Loucy (cell line): ENCODE results near the gene ZSWIM2.
A peak's percentile ranks its signal among the peaks of the same experiment; 100 is the strongest.

ENCODE experiments used
- H2AFZ ChIP-seq: fragments of 200-600 bp; sonication (generic); 2 replicates; pipeline ENCODE4 v1.6.0; 2016; ENCODE audit warnings: antibody characterized with exemption, mild to moderate bottlenecking, low read length, moderate library complexity
- H3F3A ChIP-seq: fragments of 200-600 bp; 2 replicates; pipeline ENCODE4 v1.6.0; 2016; ENCODE audit warnings: antibody characterized with exemption, low read depth, mild to moderate bottlenecking
- H3K27me3 ChIP-seq: fragments of 200-600 bp; sonication (generic); 2 replicates; pipeline ENCODE4 v1.6.1; 2014; ENCODE audit warnings: low read length, mild to moderate bottlenecking; ENCODE audit not compliant: insufficient read depth, poor library complexity, severe bottlenecking
- H3K36me3 ChIP-seq: fragments of 200-600 bp; sonication (generic); 2 replicates; pipeline ENCODE4 v1.6.1; 2016; ENCODE audit warnings: low read length; ENCODE audit not compliant: insufficient read depth
- H3K4me1 ChIP-seq: fragments of 200-600 bp; sonication (generic); 2 replicates; pipeline ENCODE4 v1.5.1; 2014; ENCODE audit warnings: low read length, mild to moderate bottlenecking; ENCODE audit not compliant: insufficient read depth, poor library complexity, severe bottlenecking
- H3K4me2 ChIP-seq: fragments of 200-600 bp; sonication (generic); 2 replicates; pipeline ENCODE4 v1.6.0; 2014; ENCODE audit warnings: antibody characterized with exemption, low read length, low read depth, mild to moderate bottlenecking; ENCODE audit not compliant: poor library complexity, severe bottlenecking
- H3K4me3 ChIP-seq: fragments of 200-600 bp; sonication (generic); 2 replicates; pipeline ENCODE4 v1.5.1; 2014; ENCODE audit warnings: low read length, mild to moderate bottlenecking, mixed read lengths; ENCODE audit not compliant: poor library complexity, severe bottlenecking
- H3K79me2 ChIP-seq: fragments of 200-600 bp; sonication (generic); 2 replicates; pipeline ENCODE4 v1.6.1; 2014; ENCODE audit warnings: low read length; ENCODE audit not compliant: insufficient read depth
- H3K9ac ChIP-seq: fragments of 200-600 bp; sonication (generic); 2 replicates; pipeline ENCODE4 v1.6.0; 2014; ENCODE audit warnings: mild to moderate bottlenecking, low read depth, low read length, moderate library complexity; ENCODE audit not compliant: poor library complexity, severe bottlenecking
- H3K9me2 ChIP-seq: fragments of 200-600 bp; sonication (generic); replicated peaks from 2 replicates; pipeline ENCODE4 v1.6.1; 2016; ENCODE audit warnings: low read depth, low read length, mixed read lengths
- H3K9me3 ChIP-seq: fragments of 200-600 bp; sonication (generic); 2 replicates; pipeline ENCODE4 v1.6.1; 2014; ENCODE audit warnings: mild to moderate bottlenecking, antibody characterized with exemption, low read length, low read depth; ENCODE audit not compliant: insufficient read depth
- H4K20me1 ChIP-seq: fragments of 200-600 bp; sonication (generic); 2 replicates; pipeline ENCODE4 v1.6.0; 2014; ENCODE audit warnings: antibody characterized with exemption, low read length, mild to moderate bottlenecking; ENCODE audit not compliant: insufficient read depth, poor library complexity, severe bottlenecking
- EZH2phosphoT487 ChIP-seq: fragments of 200-600 bp; IDR thresholded peaks from 2 replicates; pipeline ENCODE4 v1.6.1; 2018; ENCODE audit warnings: antibody characterized with exemption, mild to moderate bottlenecking, moderate library complexity, borderline replicate concordance
- TF ChIP-seq, protein P1 (sequence below): fragments of 200-600 bp; sonication (generic); conservative IDR thresholded peaks from 2 replicates; pipeline ENCODE4 v1.5.1; 2014; ENCODE audit warnings: mild to moderate bottlenecking, antibody characterized with exemption, low read length

The ZSWIM2 gene

DNA sequence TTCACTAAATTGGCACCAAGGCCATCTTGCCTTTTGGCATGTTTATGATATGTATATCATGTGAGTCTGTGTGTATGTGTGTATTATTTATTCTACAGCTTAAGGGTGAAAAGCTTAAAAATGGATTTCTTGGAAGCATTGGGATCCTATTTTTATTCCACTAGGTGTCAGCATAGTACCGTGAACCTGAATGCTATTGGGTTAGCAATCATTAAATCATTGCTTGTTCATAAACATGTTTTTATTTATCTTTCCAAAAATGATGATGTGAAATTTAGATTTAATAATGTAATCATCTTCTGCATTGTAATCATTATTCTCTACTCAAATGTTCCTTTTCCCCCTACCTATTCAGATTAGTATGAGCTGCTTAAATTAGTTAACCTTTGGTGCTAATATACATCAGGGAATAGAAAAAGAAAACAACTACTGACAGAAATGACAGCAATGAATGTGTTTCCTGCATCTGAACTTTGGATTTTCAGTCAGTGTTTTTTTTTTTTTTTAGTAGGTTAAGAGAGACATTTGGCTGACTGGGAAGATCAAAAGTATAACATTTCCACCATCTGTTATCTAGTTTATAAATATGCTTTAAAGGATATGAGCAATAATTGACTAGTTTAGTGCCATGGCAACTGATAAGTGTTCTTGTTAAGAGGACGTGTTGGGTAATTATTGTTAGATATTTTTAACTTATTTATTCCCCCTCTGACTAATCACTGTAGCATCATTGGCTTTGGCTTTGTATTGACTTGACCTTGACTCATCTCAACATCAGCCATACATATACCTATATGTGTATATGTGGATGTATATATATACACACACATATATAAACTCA is 14.1 kb upstream of the ZSWIM2 start:
- no peaks in the 10 kb centered on the region for H4K20me1 ChIP-seq
- no peak overlapping the region for H3K4me2 ChIP-seq
- H3K9me3 ChIP-seq = no peaks in the 10 kb centered on the region
- TF ChIP-seq, protein P1, sequence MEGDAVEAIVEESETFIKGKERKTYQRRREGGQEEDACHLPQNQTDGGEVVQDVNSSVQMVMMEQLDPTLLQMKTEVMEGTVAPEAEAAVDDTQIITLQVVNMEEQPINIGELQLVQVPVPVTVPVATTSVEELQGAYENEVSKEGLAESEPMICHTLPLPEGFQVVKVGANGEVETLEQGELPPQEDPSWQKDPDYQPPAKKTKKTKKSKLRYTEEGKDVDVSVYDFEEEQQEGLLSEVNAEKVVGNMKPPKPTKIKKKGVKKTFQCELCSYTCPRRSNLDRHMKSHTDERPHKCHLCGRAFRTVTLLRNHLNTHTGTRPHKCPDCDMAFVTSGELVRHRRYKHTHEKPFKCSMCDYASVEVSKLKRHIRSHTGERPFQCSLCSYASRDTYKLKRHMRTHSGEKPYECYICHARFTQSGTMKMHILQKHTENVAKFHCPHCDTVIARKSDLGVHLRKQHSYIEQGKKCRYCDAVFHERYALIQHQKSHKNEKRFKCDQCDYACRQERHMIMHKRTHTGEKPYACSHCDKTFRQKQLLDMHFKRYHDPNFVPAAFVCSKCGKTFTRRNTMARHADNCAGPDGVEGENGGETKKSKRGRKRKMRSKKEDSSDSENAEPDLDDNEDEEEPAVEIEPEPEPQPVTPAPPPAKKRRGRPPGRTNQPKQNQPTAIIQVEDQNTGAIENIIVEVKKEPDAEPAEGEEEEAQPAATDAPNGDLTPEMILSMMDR = peak; percentile 92
- no peak for TF ChIP-seq EZH2phosphoT487
- no peak overlapping the region for H3K4me3 ChIP-seq
- H3K27me3 ChIP-seq = no peaks in the 10 kb centered on the region
- H3K4me1 ChIP-seq = no peaks in the 10 kb centered on the region
- no peaks in the 10 kb centered on the region for H3K79me2 ChIP-seq
- no peaks in the 10 kb centered on the region for H3K9me2 ChIP-seq
- no peak overlapping the region for H2AFZ ChIP-seq
- H3K36me3 ChIP-seq = no peaks in the 10 kb centered on the region
- no peaks in the 10 kb centered on the region for H3F3A ChIP-seq
- H3K9ac ChIP-seq = no peak overlapping the region

DNA sequence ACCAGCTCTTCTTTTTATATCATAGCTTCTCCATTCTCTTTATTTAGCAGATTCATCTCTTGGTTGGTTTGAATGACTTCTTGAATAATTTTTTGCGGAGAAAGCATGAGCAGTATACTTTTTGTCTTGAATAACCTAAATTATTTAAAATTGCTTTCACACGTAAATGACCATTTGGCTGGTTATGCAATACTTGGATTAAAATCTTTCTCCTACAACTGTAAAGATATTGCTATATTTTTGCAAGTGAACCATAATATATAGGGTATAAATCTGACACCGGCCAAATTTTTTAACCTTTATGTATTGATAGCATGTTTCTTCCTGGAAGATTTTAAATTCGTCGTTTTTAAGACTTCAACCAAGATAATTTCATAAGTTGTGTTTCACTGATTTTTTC is 6.2 kb upstream of the ZSWIM2 start:
- H3K4me2 ChIP-seq = no peak overlapping the region

DNA sequence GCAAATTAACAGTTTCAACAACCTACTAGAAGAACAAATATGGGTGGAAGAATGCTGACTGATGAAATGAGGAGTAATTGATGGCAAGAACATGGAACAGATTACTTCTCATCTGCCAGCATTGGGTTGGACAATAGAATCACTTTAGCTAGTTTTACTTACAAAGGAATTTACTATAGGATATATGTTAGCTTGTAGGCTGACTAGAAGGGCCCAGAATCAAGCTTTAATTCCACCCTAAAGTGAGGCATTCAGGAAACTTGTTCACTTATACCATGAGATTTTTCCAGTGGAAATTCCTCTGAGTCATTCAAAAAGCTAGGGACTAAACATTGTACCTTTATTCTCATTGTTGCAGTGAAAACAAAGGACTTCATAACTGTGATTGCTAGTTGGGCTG is 5.0 kb upstream of the ZSWIM2 start:
- Histone ChIP-seq H3K79me2 (no peaks in the 10 kb centered on the region), H3K9me2 (0 out of 2 replicates have a peak, but pooled peaks cover 4% of the 10 kb centered on the region), H3K9ac (no peak overlapping the region), H3F3A (no peaks in the 10 kb centered on the region), H3K9me3 (no peaks in the 10 kb centered on the region), H3K4me2 (no peak overlapping the region), H3K27me3 (no peaks in the 10 kb centered on the region), H3K4me3 (no peak overlapping the region), H3K36me3 (no peaks in the 10 kb centered on the region), H4K20me1 (no peaks in the 10 kb centered on the region), H2AFZ (no peak overlapping the region), H3K4me1 (no peaks in the 10 kb centered on the region)
- TF ChIP-seq, protein P1 = no peak
- TF ChIP-seq EZH2phosphoT487 = no peak

More for the DNA sequence above, 6.2 kb upstream of the ZSWIM2 start:
- Histone ChIP-seq H3K9me3 (no peaks in the 10 kb centered on the region), H2AFZ (no peak overlapping the region), H3K36me3 (no peaks in the 10 kb centered on the region), H3K4me1 (no peaks in the 10 kb centered on the region), H3K9me2 (0 out of 2 replicates have a peak, but pooled peaks cover 4% of the 10 kb centered on the region), H3K9ac (no peak overlapping the region), H3F3A (no peaks in the 10 kb centered on the region), H4K20me1 (no peaks in the 10 kb centered on the region), H3K4me3 (no peak overlapping the region), H3K79me2 (no peaks in the 10 kb centered on the region), H3K27me3 (no peaks in the 10 kb centered on the region)
- TF ChIP-seq EZH2phosphoT487 = no peak
- TF ChIP-seq, protein P1 = no peak
